ENCODE measurements around the gene SPPL3. TPM values are rescaled to one million over a fixed set of nuclear protein-coding genes. Genes with fewer than 3 reads are reported as not detected.

Gene SPPL3
- total RNA-seq, 1 experiment from 2014 or later: 39.7 TPM

DNA sequence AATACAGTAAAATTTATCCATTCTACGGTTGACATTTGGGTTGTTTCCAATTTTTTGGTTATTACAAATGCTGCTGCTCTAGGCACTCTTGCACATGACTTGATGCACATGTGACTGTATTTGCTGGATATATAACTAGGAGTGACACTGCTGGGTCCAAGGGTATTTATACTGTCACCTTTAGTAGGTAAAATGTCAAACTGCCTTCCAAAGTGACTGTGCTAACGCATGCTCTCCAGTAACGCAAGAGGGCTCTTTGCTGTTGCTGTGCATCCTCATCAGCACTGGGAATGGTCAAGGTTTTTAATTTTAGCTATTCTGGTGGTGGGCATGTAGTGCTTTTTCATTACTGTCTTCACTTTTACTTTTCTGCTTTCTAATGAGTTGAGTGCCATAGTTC, 116.3 kb downstream of the SPPL3 start:
- intact Hi-C loops (cut with micrococcal nuclease): no loop called here
- no peaks in the 10 kb centered on the region for H4K20me1 ChIP-seq (ENCODE audit: insufficient read depth)
- peaks cover 10 to 12% of the 10 kb centered on the region in 2 experiments for H3K4me1 ChIP-seq (ENCODE audit: control insufficient read depth in 1 of 2, insufficient read depth in 2 of 2, low read length in 2 of 2)
- no peak overlapping the region for H2AFZ ChIP-seq (ENCODE audit: low read depth, low read length, poor library complexity, severe bottlenecking)
- CTCF ChIA-PET: no interaction called here
- H3K36me3 ChIP-seq (ENCODE audit: control insufficient read depth in 1 of 2, insufficient read depth in 2 of 2, low read length in 2 of 2): no peaks in the 10 kb centered on the region
- RAD21 ChIA-PET (ENCODE audit: low non-redundant PET in 1 of 2, low total read pairs in 2 of 2, uncharacterized antibody in 2 of 2, unreplicated experiment in 2 of 2): no interaction called here
- POLR2A ChIA-PET: no interaction called here
- TF ChIP-seq ELF1 (IDR thresholded peaks at IDR 0.05; ENCODE audit: borderline replicate concordance, low read depth): no peak
- TF ChIP-seq, protein P1, sequence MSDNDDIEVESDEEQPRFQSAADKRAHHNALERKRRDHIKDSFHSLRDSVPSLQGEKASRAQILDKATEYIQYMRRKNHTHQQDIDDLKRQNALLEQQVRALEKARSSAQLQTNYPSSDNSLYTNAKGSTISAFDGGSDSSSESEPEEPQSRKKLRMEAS (IDR thresholded peaks at IDR 0.05): no peak
- DNase-seq (ENCODE audit: low read depth, low spot score): no peak
- 0 out of 2 replicates have a peak, but pooled peaks cover 4% of the 10 kb centered on the region for H3K79me2 ChIP-seq (ENCODE audit: insufficient read depth, low read length)
- H3K9ac ChIP-seq (ENCODE audit: low read length): no peak overlapping the region
- no peaks in the 10 kb centered on the region for H3K9me2 ChIP-seq (ENCODE audit: insufficient read depth)
- ATAC-seq: no peak
- BruUV-seq (replicated peaks): no TSS peak
- H3K4me2 ChIP-seq (ENCODE audit: low read length): no peak overlapping the region
- H3K27ac ChIP-seq (ENCODE audit: low read depth, low read length): no peak overlapping the region
- H3K9me3 ChIP-seq (ENCODE audit: control insufficient read depth in 1 of 2, insufficient read depth in 1 of 2, low read depth in 1 of 2, low read length in 2 of 2): no peaks in the 10 kb centered on the region
- H3K4me3 ChIP-seq (replicated peaks in 1 of 2; ENCODE audit: low read depth in 1 of 2, low read length in 2 of 2): no peak overlapping the region
- H3K27me3 ChIP-seq (ENCODE audit: insufficient read depth, low read length): no peaks in the 10 kb centered on the region

DNA sequence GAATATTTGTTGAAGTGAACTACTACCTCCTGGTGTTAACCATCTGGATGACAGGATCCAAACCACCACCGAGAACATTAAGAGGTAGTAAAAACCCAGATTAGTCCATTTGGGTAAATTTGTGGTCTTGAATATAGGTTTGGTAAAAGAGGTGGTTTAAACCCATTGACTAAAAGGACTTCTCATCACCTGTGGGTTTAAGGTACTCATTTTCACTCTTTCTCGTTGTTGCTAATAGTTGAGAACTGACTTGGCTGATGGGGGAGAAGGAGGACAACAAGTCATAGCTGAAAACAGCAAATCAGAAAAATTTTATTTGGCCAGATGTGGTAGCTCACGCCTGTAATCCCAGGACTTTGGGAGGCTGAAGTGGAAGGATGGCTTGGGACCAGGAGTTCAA, 119.4 kb downstream of the SPPL3 start:
- H3K4me1 ChIP-seq (ENCODE audit: control insufficient read depth in 1 of 2, insufficient read depth in 2 of 2, low read length in 2 of 2): peaks cover 14 to 18% of the 10 kb centered on the region in 2 experiments

More for the DNA sequence above, 119.4 kb downstream of the SPPL3 start:
- Histone ChIP-seq H3K9me3 (ENCODE audit: control insufficient read depth in 1 of 2, insufficient read depth in 1 of 2, low read depth in 1 of 2, low read length in 2 of 2) (no peaks in the 10 kb centered on the region), H3K36me3 (ENCODE audit: control insufficient read depth in 1 of 2, insufficient read depth in 2 of 2, low read length in 2 of 2) (peaks cover 0 to 3% of the 10 kb centered on the region in 2 experiments; a peak in 1 of 4 replicates), H3K9ac (ENCODE audit: low read length) (no peak overlapping the region), H3K79me2 (ENCODE audit: insufficient read depth, low read length) (no peaks in the 10 kb centered on the region), H3K27me3 (ENCODE audit: insufficient read depth, low read length) (no peaks in the 10 kb centered on the region), H3K4me3 (replicated peaks in 1 of 2; ENCODE audit: low read depth in 1 of 2, low read length in 2 of 2) (no peak overlapping the region), H4K20me1 (ENCODE audit: insufficient read depth) (no peaks in the 10 kb centered on the region), H2AFZ (ENCODE audit: low read depth, low read length, poor library complexity, severe bottlenecking) (no peak overlapping the region), H3K9me2 (ENCODE audit: insufficient read depth) (no peaks in the 10 kb centered on the region), H3K27ac (ENCODE audit: low read depth, low read length) (no peak overlapping the region), H3K4me2 (ENCODE audit: low read length) (no peak overlapping the region)
- CTCF ChIA-PET: no interaction called here
- BruUV-seq (replicated peaks): no TSS peak
- ATAC-seq (no peak), DNase-seq (ENCODE audit: low read depth, low spot score) (no peak)
- RAD21 ChIA-PET (ENCODE audit: low non-redundant PET in 1 of 2, low total read pairs in 2 of 2, uncharacterized antibody in 2 of 2, unreplicated experiment in 2 of 2): no interaction called here
- POLR2A ChIA-PET: no interaction called here
- TF ChIP-seq YY1 (IDR thresholded peaks at IDR 0.05; ENCODE audit: extremely low read depth, insufficient replicate concordance, low read depth, low read length): no peak
- no peak for TF ChIP-seq EGR1 (IDR thresholded peaks at IDR 0.05; ENCODE audit: low read depth)
- TF ChIP-seq ZFX (IDR thresholded peaks at IDR 0.05): no peak
- TF ChIP-seq JUND (IDR thresholded peaks at IDR 0.05): no peak
- TF ChIP-seq, protein P2, sequence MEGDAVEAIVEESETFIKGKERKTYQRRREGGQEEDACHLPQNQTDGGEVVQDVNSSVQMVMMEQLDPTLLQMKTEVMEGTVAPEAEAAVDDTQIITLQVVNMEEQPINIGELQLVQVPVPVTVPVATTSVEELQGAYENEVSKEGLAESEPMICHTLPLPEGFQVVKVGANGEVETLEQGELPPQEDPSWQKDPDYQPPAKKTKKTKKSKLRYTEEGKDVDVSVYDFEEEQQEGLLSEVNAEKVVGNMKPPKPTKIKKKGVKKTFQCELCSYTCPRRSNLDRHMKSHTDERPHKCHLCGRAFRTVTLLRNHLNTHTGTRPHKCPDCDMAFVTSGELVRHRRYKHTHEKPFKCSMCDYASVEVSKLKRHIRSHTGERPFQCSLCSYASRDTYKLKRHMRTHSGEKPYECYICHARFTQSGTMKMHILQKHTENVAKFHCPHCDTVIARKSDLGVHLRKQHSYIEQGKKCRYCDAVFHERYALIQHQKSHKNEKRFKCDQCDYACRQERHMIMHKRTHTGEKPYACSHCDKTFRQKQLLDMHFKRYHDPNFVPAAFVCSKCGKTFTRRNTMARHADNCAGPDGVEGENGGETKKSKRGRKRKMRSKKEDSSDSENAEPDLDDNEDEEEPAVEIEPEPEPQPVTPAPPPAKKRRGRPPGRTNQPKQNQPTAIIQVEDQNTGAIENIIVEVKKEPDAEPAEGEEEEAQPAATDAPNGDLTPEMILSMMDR (IDR thresholded peaks at IDR 0.05 in 2 of 3, conservative IDR thresholded peaks at IDR 0.05 in 1 of 3; ENCODE audit: borderline replicate concordance in 1 of 3, insufficient read depth in 1 of 3, low read depth in 2 of 3, low read length in 2 of 3): no peak
- no peak for TF ChIP-seq TCF7L2 (IDR thresholded peaks at IDR 0.05; ENCODE audit: borderline replicate concordance, extremely low read depth, insufficient read depth, insufficient read length)
- no peak for TF ChIP-seq CEBPB (IDR thresholded peaks at IDR 0.05; ENCODE audit: low read depth)
- TF ChIP-seq CBX3 (IDR thresholded peaks at IDR 0.05; ENCODE audit: low read depth): no peak
- no peak for TF ChIP-seq RAD21 (IDR thresholded peaks at IDR 0.05; ENCODE audit: low read depth)
- no peak for TF ChIP-seq EZH2 (IDR thresholded peaks at IDR 0.05)
- TF ChIP-seq ELF1 (IDR thresholded peaks at IDR 0.05; ENCODE audit: borderline replicate concordance, low read depth): no peak
- no peak for TF ChIP-seq EZH2phosphoT487 (IDR thresholded peaks at IDR 0.05; ENCODE audit: borderline replicate concordance)
- TF ChIP-seq ZNF274 (IDR thresholded peaks at IDR 0.05; ENCODE audit: low read depth, low read length): no peak
- no peak for TF ChIP-seq ATF3 (IDR thresholded peaks at IDR 0.05)
- no peak for TF ChIP-seq SP1 (IDR thresholded peaks at IDR 0.05; ENCODE audit: low read depth)
- intact Hi-C loops (cut with micrococcal nuclease): no loop called here

Data from HCT116 (cell line).